Endothelial cell (in vitro differentiated cells): ENCODE measurements around the gene CAD. TPM values are rescaled to one million over a fixed set of nuclear protein-coding genes. Genes with fewer than 3 reads are reported as not detected.
A peak's percentile ranks its signal among the peaks of the same experiment; 100 is the strongest.

ENCODE experiments used
- DNase-seq: peaks from one replicate; pipeline ENCODE4 v3.0.0; 2021; ENCODE audit warnings: low spot score
- H3K27ac Mint-ChIP-seq: one replicate; pipeline ENCODE4 v1.8.0; 2021; ENCODE audit warnings: mixed read lengths, inconsistent platforms; ENCODE audit not compliant: unreplicated experiment
- H3K27me3 Mint-ChIP-seq: one replicate; pipeline ENCODE4 v1.8.0; 2021; ENCODE audit warnings: mild to moderate bottlenecking, moderate library complexity, mixed read lengths, inconsistent platforms; ENCODE audit not compliant: unreplicated experiment
- H3K36me3 Mint-ChIP-seq: one replicate; pipeline ENCODE4 v1.8.0; 2021; ENCODE audit warnings: mild to moderate bottlenecking, low read depth, mixed read lengths, inconsistent platforms; ENCODE audit not compliant: unreplicated experiment
- H3K4me1 Mint-ChIP-seq: one replicate; pipeline ENCODE4 v1.8.0; 2021; ENCODE audit warnings: mild to moderate bottlenecking, mixed read lengths, inconsistent platforms; ENCODE audit not compliant: unreplicated experiment
- H3K4me3 Mint-ChIP-seq: one replicate; pipeline ENCODE4 v1.8.0; 2021; ENCODE audit warnings: mild to moderate bottlenecking, mixed read lengths, inconsistent platforms; ENCODE audit not compliant: unreplicated experiment
- H3K9me3 Mint-ChIP-seq: one replicate; pipeline ENCODE4 v1.8.0; 2021; ENCODE audit warnings: mixed read lengths, inconsistent platforms; ENCODE audit not compliant: unreplicated experiment
- total RNA-seq: library from RNA; stranded (reverse); fragmentation: NEBNext Ultra II Directional; extraction: Animal tissue kit (Norgen Biotek cat#: 25700); gene quantifications from one replicate; pipeline ENCODE4 v1.2.1, GENCODE V29; 2021; ENCODE audit not compliant: unreplicated experiment
- TF ChIP-seq, protein P1 (sequence below): fragments of 200-600 bp; sonication (generic); IDR thresholded peaks from one replicate; pipeline ENCODE4 v1.5.0; 2021; ENCODE audit warnings: antibody characterized with exemption; ENCODE audit not compliant: unreplicated experiment

Gene CAD
- total RNA-seq, 1 donor from 2014 or later: 49.4 TPM

- H3K4me1 Mint-ChIP-seq: peaks cover 26% of the 10 kb centered on the region
- peaks cover 24% of the 10 kb centered on the region for H3K27me3 Mint-ChIP-seq
- peak overlapping the region; percentile 43 for H3K4me3 Mint-ChIP-seq
- peaks cover 8% of the 10 kb centered on the region for H3K36me3 Mint-ChIP-seq
- no peaks in the 10 kb centered on the region for H3K9me3 Mint-ChIP-seq
- H3K27ac Mint-ChIP-seq: no peak overlapping the region
- TF ChIP-seq, protein P1, sequence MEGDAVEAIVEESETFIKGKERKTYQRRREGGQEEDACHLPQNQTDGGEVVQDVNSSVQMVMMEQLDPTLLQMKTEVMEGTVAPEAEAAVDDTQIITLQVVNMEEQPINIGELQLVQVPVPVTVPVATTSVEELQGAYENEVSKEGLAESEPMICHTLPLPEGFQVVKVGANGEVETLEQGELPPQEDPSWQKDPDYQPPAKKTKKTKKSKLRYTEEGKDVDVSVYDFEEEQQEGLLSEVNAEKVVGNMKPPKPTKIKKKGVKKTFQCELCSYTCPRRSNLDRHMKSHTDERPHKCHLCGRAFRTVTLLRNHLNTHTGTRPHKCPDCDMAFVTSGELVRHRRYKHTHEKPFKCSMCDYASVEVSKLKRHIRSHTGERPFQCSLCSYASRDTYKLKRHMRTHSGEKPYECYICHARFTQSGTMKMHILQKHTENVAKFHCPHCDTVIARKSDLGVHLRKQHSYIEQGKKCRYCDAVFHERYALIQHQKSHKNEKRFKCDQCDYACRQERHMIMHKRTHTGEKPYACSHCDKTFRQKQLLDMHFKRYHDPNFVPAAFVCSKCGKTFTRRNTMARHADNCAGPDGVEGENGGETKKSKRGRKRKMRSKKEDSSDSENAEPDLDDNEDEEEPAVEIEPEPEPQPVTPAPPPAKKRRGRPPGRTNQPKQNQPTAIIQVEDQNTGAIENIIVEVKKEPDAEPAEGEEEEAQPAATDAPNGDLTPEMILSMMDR: no peak
- DNase-seq: no peak
Measured at GRCh38 chr2:27261241-27261925, 44.2 kb downstream of the CAD start.

DNA sequence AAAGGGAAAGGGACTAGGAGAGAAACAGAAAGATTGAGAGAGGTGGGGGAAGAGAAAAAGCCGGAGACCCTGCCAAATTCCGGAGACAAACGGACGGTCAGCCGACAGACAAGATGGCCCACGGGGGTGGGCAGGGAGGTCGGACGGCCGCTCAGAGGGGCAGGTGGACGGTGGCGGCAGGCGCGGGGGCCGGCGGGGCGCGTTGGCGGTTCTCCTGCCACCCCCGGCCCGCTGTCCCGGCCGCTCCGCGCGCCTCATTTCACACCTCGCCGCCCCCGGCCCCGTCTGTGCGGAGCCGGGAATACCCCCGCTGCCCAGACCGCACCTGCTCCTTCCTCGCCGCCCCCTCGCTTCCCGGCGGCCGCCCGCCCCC, 44.7 kb downstream of the CAD start:
- Mint-ChIP-seq H3K4me1 (peaks cover 26% of the 10 kb centered on the region), H3K27me3 (peaks cover 22% of the 10 kb centered on the region), H3K36me3 (peaks cover 8% of the 10 kb centered on the region), H3K4me3 (peak overlapping the region; percentile 31), H3K27ac (no peak overlapping the region), H3K9me3 (no peaks in the 10 kb centered on the region)
- no peak for DNase-seq
- TF ChIP-seq, protein P1: no peak

DNA sequence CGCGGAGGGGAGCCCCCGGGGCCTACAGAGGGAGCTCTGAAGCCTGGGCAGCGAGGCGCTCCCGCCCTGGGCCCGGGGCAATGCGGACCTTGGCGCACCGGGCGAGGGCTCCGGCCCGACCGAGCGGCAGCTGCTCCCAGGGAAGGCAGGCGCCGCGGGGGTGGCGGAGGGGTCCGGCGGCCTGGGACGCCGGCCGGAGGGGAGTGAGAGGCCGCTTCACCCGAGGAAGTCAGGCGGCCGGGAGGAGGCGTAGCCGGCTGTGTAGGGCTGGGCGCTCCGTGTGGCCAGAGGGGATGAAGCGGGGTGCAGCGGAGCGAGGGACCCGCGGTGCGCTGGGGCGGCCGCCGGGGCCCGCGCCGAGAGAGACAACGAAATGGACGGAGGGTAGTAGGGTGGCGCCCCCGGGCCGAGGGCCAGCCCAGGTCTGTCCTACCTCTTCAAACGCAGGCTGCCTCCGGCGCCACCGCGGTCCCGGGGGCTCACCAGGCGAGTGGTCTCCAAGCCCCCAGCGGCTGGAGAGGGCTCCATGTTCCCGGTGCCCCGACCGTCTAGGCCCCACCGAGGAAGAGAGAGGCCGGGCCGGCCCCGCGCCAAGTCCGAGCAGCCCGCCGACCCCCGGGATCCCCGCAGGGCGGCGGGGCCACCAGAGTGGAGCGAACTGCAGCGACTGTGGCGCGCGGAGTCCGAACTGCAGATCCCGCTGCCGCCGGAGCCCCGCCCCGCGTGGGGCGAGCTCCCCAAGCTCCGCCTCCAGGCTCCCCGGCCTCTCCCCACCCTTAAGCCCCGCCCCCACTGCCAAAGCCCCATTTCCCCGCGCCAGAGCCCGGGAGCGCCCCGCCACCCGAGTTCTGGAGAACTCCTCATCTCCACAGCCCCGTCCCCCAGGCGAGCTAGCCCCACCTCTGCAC, 45.5 kb downstream of the CAD start, which contains the start of gene SLC30A3:
SLC30A3 (minus strand) TSS at position 669 of the 908 bp plus-strand sequence; CDS start at position 528, 141 bp downstream.
- Mint-ChIP-seq H3K4me3 (peak within 1 kb of the TSS; percentile 84), H3K27ac (no peak within 1 kb of the TSS), H3K9me3 (no peaks in the 10 kb centered on the region), H3K36me3 (peaks cover 8% of the 10 kb centered on the region), H3K4me1 (peaks cover 26% of the 10 kb centered on the region), H3K27me3 (peaks cover 22% of the 10 kb centered on the region)
- DNase-seq: peak; percentile 33
- TF ChIP-seq, protein P1: no peak

- Mint-ChIP-seq H3K4me1 (peaks cover 26% of the 10 kb centered on the region), H3K27me3 (peaks cover 22% of the 10 kb centered on the region), H3K36me3 (peaks cover 8% of the 10 kb centered on the region), H3K27ac (no peak overlapping the region), H3K4me3 (peak overlapping the region; percentile 84), H3K9me3 (no peaks in the 10 kb centered on the region)
- DNase-seq: no peak
- TF ChIP-seq, protein P1: no peak
Measured at GRCh38 chr2:27263287-27264252, 46.4 kb downstream of the CAD start.
